Liver (tissue), 9 donors: Measurements from ENCODE around the gene GLB1L2. TPM values are rescaled to one million over a fixed set of nuclear protein-coding genes. Genes with fewer than 3 reads are reported as not detected.

ENCODE experiments used
- DNase-seq: peaks from one replicate; pipeline ENCODE4 v3.0.0-alpha.2; 2017; ENCODE audit warnings: low spot score
- H3K27ac ChIP-seq, 2 donors: one replicate each; pipeline ENCODE4 v1.7.0; 2013; ENCODE audit warnings: inconsistent platforms in 2 of 2, low read length in 2 of 2, control low read depth in 1 of 2, low read depth in 1 of 2, mild to moderate bottlenecking in 1 of 2
- H3K27me3 ChIP-seq, 4 donors: one replicate each; pipeline versions ENCODE4 v1.6.1 to v1.7.0; 2013; ENCODE audit warnings: low read length in 3 of 4, inconsistent platforms in 1 of 4, mild to moderate bottlenecking in 1 of 4, moderate library complexity in 1 of 4; ENCODE audit not compliant: control insufficient read depth in 4 of 4, insufficient read depth in 4 of 4
- H3K36me3 ChIP-seq, 4 donors: one replicate each; pipeline versions ENCODE4 v1.6.1 to v1.7.0; 2013; ENCODE audit warnings: low read length in 3 of 4, mild to moderate bottlenecking in 3 of 4, low read depth in 1 of 4, moderate library complexity in 1 of 4; ENCODE audit not compliant: control insufficient read depth in 4 of 4, insufficient read depth in 3 of 4
- H3K4me1 ChIP-seq, 4 donors: one replicate each; pipeline versions ENCODE4 v1.6.1 to v1.7.0; 2013; ENCODE audit warnings: low read length in 3 of 4, mild to moderate bottlenecking in 3 of 4, moderate library complexity in 1 of 4; ENCODE audit not compliant: control insufficient read depth in 4 of 4, insufficient read depth in 4 of 4
- H3K4me3 ChIP-seq, 3 donors: one replicate each; pipeline versions ENCODE4 v1.6.1 to v1.7.0; 2013; ENCODE audit warnings: low read length in 3 of 3, control low read depth in 1 of 3, low read depth in 1 of 3, mild to moderate bottlenecking in 1 of 3
- H3K9ac ChIP-seq, 2 donors: one replicate each; pipeline ENCODE4 v1.7.0; 2013; ENCODE audit warnings: low read length in 2 of 2, mild to moderate bottlenecking in 2 of 2, moderate library complexity in 2 of 2, control low read depth in 1 of 2, low read depth in 1 of 2
- H3K9me3 ChIP-seq, 4 donors: one replicate each; pipeline versions ENCODE4 v1.6.1 to v1.7.0; 2013; ENCODE audit warnings: low read length in 3 of 4; ENCODE audit not compliant: control insufficient read depth in 4 of 4
- ATF3 ChIP-seq: IDR thresholded peaks from 2 replicates; pipeline ENCODE4 v1.6.1; 2016; ENCODE audit warnings: antibody characterized with exemption
- CTCF ChIP-seq: fragments of 150-350 bp; IDR thresholded peaks from 2 replicates; pipeline ENCODE4 v1.5.1; 2017; ENCODE audit warnings: improper control_type of control experiment, low read depth, low read length; ENCODE audit not compliant: missing input control
- EGR1 ChIP-seq, 2 donors: IDR thresholded peaks; 2 replicates each; pipeline ENCODE4 v1.6.1; 2016 to 2018; ENCODE audit warnings: antibody characterized with exemption in 2 of 2, low read depth in 2 of 2
- FOXA1 ChIP-seq: IDR thresholded peaks from 2 replicates; pipeline ENCODE4 v1.6.1; 2016; ENCODE audit warnings: antibody characterized with exemption
- FOXA2 ChIP-seq: IDR thresholded peaks from 2 replicates; pipeline ENCODE4 v1.6.1; 2016; ENCODE audit warnings: antibody characterized with exemption
- GABPA ChIP-seq, 2 donors: IDR thresholded peaks in 1 of 2; conservative IDR thresholded peaks in 1 of 2; 2 replicates each; pipeline ENCODE4 v1.6.1; 2016; ENCODE audit warnings: antibody characterized with exemption in 2 of 2, mild to moderate bottlenecking in 1 of 2, moderate library complexity in 1 of 2
- HNF4A ChIP-seq, 2 donors: conservative IDR thresholded peaks; 2 replicates each; pipeline ENCODE4 v1.6.1; 2016; ENCODE audit warnings: antibody characterized with exemption in 2 of 2, mild to moderate bottlenecking in 2 of 2
- HNF4G ChIP-seq: IDR thresholded peaks from 2 replicates; pipeline ENCODE4 v1.6.1; 2016; ENCODE audit warnings: antibody characterized with exemption
- JUND ChIP-seq, 2 donors: IDR thresholded peaks; 2 replicates each; pipeline ENCODE4 v1.6.1; 2016; ENCODE audit warnings: antibody characterized with exemption in 2 of 2
- MAX ChIP-seq: IDR thresholded peaks from 2 replicates; pipeline ENCODE4 v1.6.1; 2016; ENCODE audit warnings: antibody characterized with exemption
- NR2F2 ChIP-seq: IDR thresholded peaks from 2 replicates; pipeline ENCODE4 v1.6.1; 2016; ENCODE audit warnings: antibody characterized with exemption
- RAD21 ChIP-seq, 2 donors: IDR thresholded peaks; 2 replicates each; pipeline ENCODE4 v1.6.1; 2016; ENCODE audit warnings: antibody characterized with exemption in 2 of 2, mild to moderate bottlenecking in 2 of 2
- REST ChIP-seq: IDR thresholded peaks from 2 replicates; pipeline ENCODE4 v1.6.1; 2016; ENCODE audit warnings: antibody characterized with exemption, mild to moderate bottlenecking
- RXRA ChIP-seq, 2 donors: IDR thresholded peaks; 2 replicates each; pipeline ENCODE4 v1.6.1; 2017 to 2018; ENCODE audit warnings: antibody characterized with exemption in 2 of 2, mild to moderate bottlenecking in 1 of 2
- SP1 ChIP-seq: IDR thresholded peaks from 2 replicates; pipeline ENCODE4 v1.6.1; 2018; ENCODE audit warnings: antibody characterized with exemption, mild to moderate bottlenecking
- TAF1 ChIP-seq: conservative IDR thresholded peaks from 2 replicates; pipeline ENCODE4 v1.6.1; 2016; ENCODE audit warnings: antibody characterized with exemption, mild to moderate bottlenecking
- YY1 ChIP-seq: IDR thresholded peaks from 2 replicates; pipeline ENCODE4 v1.6.1; 2016; ENCODE audit warnings: antibody characterized with exemption, mild to moderate bottlenecking
- ZBTB33 ChIP-seq: IDR thresholded peaks from 2 replicates; pipeline ENCODE4 v1.6.1; 2016; ENCODE audit warnings: antibody characterized with exemption
- WGBS: extraction: QIAGEN DNeasy Blood & Tissue Kit; methylation state at CpG from one replicate; pipeline ENCODE4 v1.1.7; 2013; 5-methylcytosine and 5-hydroxymethylcytosine counted together
- polyA plus RNA-seq, 2 donors: library from polyadenylated mRNA; stranded (reverse) in 1 of 2; unstranded in 1 of 2; fragments of 200-250 nt in 1 of 2; fragments of >200 nt in 1 of 2; fragmentation: Nextera tagmentation in 1 of 2; extraction: Ambion mirVana in 1 of 2; gene quantifications; one replicate each; pipeline versions ENCODE4 v1.2.1 to v1.2.3, GENCODE V29; 2013 to 2015
- total RNA-seq, 2 donors: library from RNA; depleted of rRNA; stranded (reverse); fragments of >200 nt; gene quantifications; one replicate each; pipeline ENCODE4 v1.2.3, GENCODE V29; 2014
- donor health status: healthy.
- donor health status: healthy.
- donor health status: healthy.
- donor health status: healthy.
- donor health status: healthy.

The GLB1L2 gene
- total and polyA plus RNA-seq, 4 donors: 0.23 to 0.50 (median 0.42) TPM

- no peak overlapping the region for H3K9ac ChIP-seq
- DNase-seq: no peak
- no peaks in the 10 kb centered on the region for H3K9me3 ChIP-seq
- TF ChIP-seq HNF4G: no peak
- TF ChIP-seq NR2F2: no peak
- TF ChIP-seq ZBTB33: no peak
- no peak for TF ChIP-seq FOXA1
- TF ChIP-seq ATF3: no peak
- no peak for TF ChIP-seq FOXA2
- TF ChIP-seq MAX: no peak
- TF ChIP-seq RAD21 (IDR thresholded peaks at IDR 0.05): no peak
- no peak for TF ChIP-seq CTCF
- no peak for TF ChIP-seq JUND (IDR thresholded peaks at IDR 0.05)
- TF ChIP-seq SP1: no peak
- TF ChIP-seq YY1: no peak
- no peak for TF ChIP-seq EGR1 (IDR thresholded peaks at IDR 0.05; ENCODE audit: low read depth in 2 of 2)
- TF ChIP-seq TAF1: no peak
- TF ChIP-seq REST: no peak
- no peak for TF ChIP-seq GABPA (IDR thresholded peaks at IDR 0.05 in 1 of 2, conservative IDR thresholded peaks at IDR 0.05 in 1 of 2)
- no peak for TF ChIP-seq HNF4A (conservative IDR thresholded peaks at IDR 0.05)
- TF ChIP-seq RXRA (IDR thresholded peaks at IDR 0.05): no peak
- H3K4me3 ChIP-seq: no peak overlapping the region
- no peaks in the 10 kb centered on the region for H3K36me3 ChIP-seq
- 88% methylated on average over 18 of the region's 18 CpGs for WGBS
- H3K27me3 ChIP-seq: no peaks in the 10 kb centered on the region
- no peak overlapping the region for H3K27ac ChIP-seq
- no peaks in the 10 kb centered on the region for H3K4me1 ChIP-seq
Observed at GRCh38 chr11:134367781-134368180, 36.0 kb downstream of the GLB1L2 start.
